Lung (tissue), 12 donors: ENCODE data around the gene C3orf52. TPM values are rescaled to one million over a fixed set of nuclear protein-coding genes. Genes with fewer than 3 reads are reported as not detected.

Source experiments
- ATAC-seq: fragments of 200-7000 bp; cut with Tn5 transposase; one replicate; pipeline ENCODE4 v1.9.1; 2020; ENCODE audit warnings: moderate number of reproducible peaks; ENCODE audit not compliant: insufficient read depth, low FRiP score
- DNase-seq, 3 donors: peaks; one replicate each; pipeline ENCODE4 v3.0.0-alpha.2; 2013 to 2017
- H3K27ac ChIP-seq, 2 donors: one replicate each; pipeline ENCODE4 v1.5.1; 2013; ENCODE audit warnings: mild to moderate bottlenecking in 2 of 2, moderate library complexity in 2 of 2, control low read depth in 1 of 2, inconsistent platforms in 1 of 2, low read depth in 1 of 2, low read length in 1 of 2
- H3K27me3 ChIP-seq, 3 donors: one replicate each; pipeline ENCODE4 v1.5.1; 2013; ENCODE audit warnings: low read length in 2 of 3; ENCODE audit not compliant: control insufficient read depth in 3 of 3, insufficient read depth in 3 of 3
- H3K36me3 ChIP-seq, 4 donors: one replicate each; pipeline ENCODE4 v1.5.1; 2013; ENCODE audit warnings: low read length in 4 of 4, mild to moderate bottlenecking in 1 of 4, moderate library complexity in 1 of 4; ENCODE audit not compliant: control insufficient read depth in 4 of 4, insufficient read depth in 4 of 4
- H3K4me1 ChIP-seq, 5 donors: one replicate each; pipeline ENCODE4 v1.5.1; 2013; ENCODE audit warnings: low read length in 5 of 5, mild to moderate bottlenecking in 2 of 5, moderate library complexity in 1 of 5; ENCODE audit not compliant: control insufficient read depth in 5 of 5, insufficient read depth in 5 of 5
- H3K4me3 ChIP-seq: one replicate; pipeline ENCODE4 v1.5.1; 2013; ENCODE audit warnings: mild to moderate bottlenecking, control low read depth, moderate library complexity
- H3K9ac ChIP-seq, 2 donors: one replicate each; pipeline ENCODE4 v1.5.1; 2013; ENCODE audit warnings: low read length in 2 of 2, control low read depth in 1 of 2; ENCODE audit not compliant: insufficient read depth in 1 of 2
- H3K9me3 ChIP-seq, 4 donors: one replicate each; pipeline ENCODE4 v1.5.1; 2013; ENCODE audit warnings: low read length in 3 of 4, mild to moderate bottlenecking in 1 of 4, moderate library complexity in 1 of 4; ENCODE audit not compliant: control insufficient read depth in 4 of 4, insufficient read depth in 3 of 4
- WGBS, 2 donors: extraction: QIAGEN DNeasy Blood & Tissue Kit; methylation state at CpG; one replicate each; pipeline ENCODE4 v1.1.7; 2013; 5-methylcytosine and 5-hydroxymethylcytosine counted together
- polyA plus RNA-seq, 2 donors: library from polyadenylated mRNA; stranded (reverse); fragments of 200-250 nt; gene quantifications; one replicate each; pipeline ENCODE4 v1.2.1, GENCODE V29; 2013
- total RNA-seq, 2 donors: library from RNA; depleted of rRNA in 1 of 2; stranded (reverse); fragments of >200 nt in 1 of 2; gene quantifications; one replicate each; pipeline ENCODE4 v1.2.1, GENCODE V29; 2014 to 2021
- TF ChIP-seq, protein P1 (sequence below): IDR thresholded peaks from 2 replicates; pipeline ENCODE4 v1.5.1; 2012; ENCODE audit warnings: mild to moderate bottlenecking; ENCODE audit errors: control extremely low read depth, extremely low read depth
- donor health status: control.
- donor health status: control.
- donor health status: Bipolar disorder and iron deficiency.
- donor health status: healthy.
- donor health status: DM: yes; HTN: yes; CAD: no.

Gene C3orf52
- total and polyA plus RNA-seq, 4 donors = 6.5 to 22.4 (median 14.5) TPM

DNA sequence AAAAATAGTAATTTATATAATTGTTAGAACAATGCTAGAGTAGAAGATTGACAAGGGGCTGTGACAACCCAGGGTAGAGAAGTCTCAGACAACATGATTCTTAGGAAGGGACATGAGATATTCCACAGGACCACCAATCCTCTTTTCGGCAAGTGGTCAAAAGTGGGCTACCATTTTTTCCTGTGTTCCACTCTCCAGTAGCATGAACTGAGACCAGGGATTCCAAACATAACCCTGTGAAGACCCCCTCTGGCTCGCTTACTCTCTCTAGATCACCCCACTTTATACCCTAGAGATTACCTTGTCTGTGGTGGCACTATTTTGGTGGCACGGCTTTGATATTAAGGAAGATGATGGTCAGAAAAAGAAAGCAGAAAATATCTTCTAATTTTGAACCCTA, 45.9 kb downstream of the C3orf52 start:
- WGBS, 2 donors = 93 to 97% methylated on average over 3 of the region's 3 CpGs
- Histone ChIP-seq H3K9me3 (no peaks in the 10 kb centered on the region), H3K4me3 (no peak overlapping the region), H3K27ac (no peak overlapping the region), H3K4me1 (peaks cover 0 to 3% (median 0%) of the 10 kb centered on the region in 5 donors), H3K9ac (no peak overlapping the region), H3K27me3 (no peaks in the 10 kb centered on the region), H3K36me3 (peaks cover 0 to 1% (median 0%) of the 10 kb centered on the region in 4 donors)
- no peak for ATAC-seq
- no peak for DNase-seq
- TF ChIP-seq, protein P1, sequence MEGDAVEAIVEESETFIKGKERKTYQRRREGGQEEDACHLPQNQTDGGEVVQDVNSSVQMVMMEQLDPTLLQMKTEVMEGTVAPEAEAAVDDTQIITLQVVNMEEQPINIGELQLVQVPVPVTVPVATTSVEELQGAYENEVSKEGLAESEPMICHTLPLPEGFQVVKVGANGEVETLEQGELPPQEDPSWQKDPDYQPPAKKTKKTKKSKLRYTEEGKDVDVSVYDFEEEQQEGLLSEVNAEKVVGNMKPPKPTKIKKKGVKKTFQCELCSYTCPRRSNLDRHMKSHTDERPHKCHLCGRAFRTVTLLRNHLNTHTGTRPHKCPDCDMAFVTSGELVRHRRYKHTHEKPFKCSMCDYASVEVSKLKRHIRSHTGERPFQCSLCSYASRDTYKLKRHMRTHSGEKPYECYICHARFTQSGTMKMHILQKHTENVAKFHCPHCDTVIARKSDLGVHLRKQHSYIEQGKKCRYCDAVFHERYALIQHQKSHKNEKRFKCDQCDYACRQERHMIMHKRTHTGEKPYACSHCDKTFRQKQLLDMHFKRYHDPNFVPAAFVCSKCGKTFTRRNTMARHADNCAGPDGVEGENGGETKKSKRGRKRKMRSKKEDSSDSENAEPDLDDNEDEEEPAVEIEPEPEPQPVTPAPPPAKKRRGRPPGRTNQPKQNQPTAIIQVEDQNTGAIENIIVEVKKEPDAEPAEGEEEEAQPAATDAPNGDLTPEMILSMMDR = no peak

DNA sequence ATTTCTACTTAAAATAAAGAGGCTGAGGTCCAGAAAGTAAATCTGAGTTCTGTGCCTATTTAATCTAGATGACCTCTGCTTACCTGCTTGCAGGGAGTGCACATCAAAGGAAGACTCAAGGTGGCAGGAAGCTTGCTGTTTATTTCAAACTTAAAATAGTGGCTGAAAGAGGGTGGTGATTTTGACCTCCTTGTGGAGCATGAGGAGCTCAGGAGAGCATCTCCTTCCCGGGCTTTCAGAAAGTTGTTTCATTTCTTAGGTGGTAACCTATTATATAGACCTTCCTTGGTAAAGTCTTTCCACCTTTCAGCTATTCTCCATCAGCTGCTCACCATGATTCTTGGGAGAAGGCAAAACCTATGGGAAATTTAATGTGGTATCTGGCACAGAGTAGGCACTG, 46.4 kb downstream of the C3orf52 start:
- Histone ChIP-seq H3K9me3 (no peaks in the 10 kb centered on the region), H3K36me3 (peaks cover 0 to 1% (median 0%) of the 10 kb centered on the region in 4 donors), H3K27me3 (no peaks in the 10 kb centered on the region), H3K4me1 (peaks cover 0 to 3% (median 0%) of the 10 kb centered on the region in 5 donors), H3K9ac (no peak overlapping the region), H3K27ac (no peak overlapping the region), H3K4me3 (no peak overlapping the region)
- WGBS, 2 donors = 77 to 92% methylated on average over 1 of the region's 1 CpG
- ATAC-seq = no peak
- TF ChIP-seq, protein P1 = no peak
- DNase-seq = no peak

DNA sequence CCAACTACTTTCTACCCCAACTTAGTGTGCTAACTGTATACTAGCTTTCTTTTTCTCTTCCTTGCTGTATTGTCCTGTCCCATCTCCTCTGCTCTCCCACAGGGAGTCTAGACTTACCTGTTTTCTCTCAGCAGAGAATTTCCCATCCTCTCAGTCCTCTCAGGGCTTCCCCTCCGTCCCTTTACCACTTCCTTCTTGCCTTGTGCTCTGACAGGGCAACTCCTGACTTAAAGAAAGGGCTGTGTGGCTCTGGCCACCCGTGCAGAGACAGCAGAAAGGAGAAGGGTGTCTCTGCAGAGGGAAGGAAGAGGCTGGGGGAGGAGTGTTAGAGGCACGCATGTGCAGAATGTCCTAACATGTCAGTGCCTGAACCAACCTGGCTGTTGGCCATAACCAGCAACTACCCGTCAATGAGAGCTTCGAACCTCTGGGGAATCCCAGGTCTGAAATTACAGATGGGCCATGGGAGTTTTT, 46.8 kb downstream of the C3orf52 start, which contains the start of gene GCSAM:
Gene GCSAM (minus strand): TSS at position 274 of the 474 bp plus-strand sequence. CDS start 128 bp downstream, at position 146.
- peak; percentile 39 for ATAC-seq
- no peak within 1 kb of the TSS for H3K4me3 ChIP-seq
- no peak within 1 kb of the TSS for H3K9ac ChIP-seq

More for the DNA sequence above, 46.8 kb downstream of the C3orf52 start, which contains the start of gene GCSAM:
- Histone ChIP-seq H3K9me3 (no peaks in the 10 kb centered on the region), H3K27ac (no peak within 1 kb of the TSS), H3K27me3 (no peaks in the 10 kb centered on the region), H3K36me3 (no peaks in the 10 kb centered on the region), H3K4me1 (peaks cover 0 to 3% (median 0%) of the 10 kb centered on the region in 5 donors)
- 24 to 56% methylated on average over 5 of the region's 5 CpGs for WGBS, 2 donors
- no peak for DNase-seq
- TF ChIP-seq, protein P1 = no peak
